HL-60 (cell line): ENCODE data around the gene COL4A2.

Experiments
- DNase-seq, 2 experiments: peaks; one replicate each; pipeline ENCODE4 v3.0.0-alpha.2; 2010 to 2020; ENCODE audit warnings: low read depth in 1 of 2, low spot score in 1 of 2
- H3K27ac ChIP-seq: fragments of 250-450 bp; sonication (Bioruptor Pico); replicated peaks from 2 replicates; pipeline ENCODE4 v1.5.1; 2020; ENCODE audit warnings: mild to moderate bottlenecking, moderate library complexity
- H3K27me3 ChIP-seq: fragments of 250-450 bp; sonication (Bioruptor Pico); 2 replicates; pipeline ENCODE4 v1.5.1; 2021; ENCODE audit warnings: mild to moderate bottlenecking, moderate library complexity; ENCODE audit not compliant: insufficient read depth, poor library complexity, severe bottlenecking
- H3K4me3 ChIP-seq: replicated peaks from 2 replicates; pipeline ENCODE4 v1.5.1; 2011; ENCODE audit warnings: mild to moderate bottlenecking, control low read depth, low read length; ENCODE audit not compliant: insufficient read depth
- GABPA ChIP-seq: IDR thresholded peaks from 2 replicates; pipeline ENCODE4 v1.6.1; 2012; ENCODE audit warnings: low read depth
- POLR2AphosphoS5 ChIP-seq: IDR thresholded peaks from 2 replicates; pipeline ENCODE4 v1.6.1; 2012; ENCODE audit warnings: low read depth
- REST ChIP-seq: IDR thresholded peaks from 2 replicates; pipeline ENCODE4 v1.6.1; 2012; ENCODE audit warnings: low read depth; ENCODE audit not compliant: insufficient replicate concordance
- SPI1 ChIP-seq: IDR thresholded peaks from 2 replicates; pipeline ENCODE4 v1.6.1; 2012; ENCODE audit warnings: low read depth, mild to moderate bottlenecking, borderline replicate concordance
- TF ChIP-seq, protein P1 (sequence below): IDR thresholded peaks from one replicate; pipeline ENCODE4 v1.5.1; 2011; ENCODE audit warnings: low read length, control low read depth, inconsistent platforms; ENCODE audit not compliant: insufficient read depth

The COL4A2 gene

DNA sequence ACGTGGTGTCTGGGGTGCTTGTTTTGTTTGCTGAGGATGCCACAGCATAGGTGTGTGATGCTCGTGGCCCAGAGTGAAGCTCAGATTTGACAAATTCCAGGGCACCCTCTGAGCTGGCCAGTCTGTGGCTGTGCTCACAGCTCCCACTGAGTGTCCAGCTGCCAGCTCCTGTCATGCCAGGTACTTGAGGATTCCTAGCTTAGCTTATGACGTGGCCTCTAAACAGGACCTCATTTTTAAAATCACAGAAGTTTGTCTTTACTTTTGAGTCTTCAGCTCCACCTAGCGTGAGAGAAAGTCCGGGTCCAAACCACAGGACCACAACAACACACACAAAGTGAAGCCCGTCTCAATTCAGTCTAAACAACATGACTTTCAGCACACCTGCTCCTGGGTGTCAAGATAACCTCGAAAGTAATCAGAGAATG, 137.2 kb downstream of the COL4A2 start:
- Histone ChIP-seq H3K27ac (no peak overlapping the region), H3K27me3 (peaks cover 9% of the 10 kb centered on the region), H3K4me3 (no peak overlapping the region)
- DNase-seq, result no peak
- TF ChIP-seq SPI1 (no peak), GABPA (no peak), REST (no peak), POLR2AphosphoS5 (no peak)
- TF ChIP-seq, protein P1, sequence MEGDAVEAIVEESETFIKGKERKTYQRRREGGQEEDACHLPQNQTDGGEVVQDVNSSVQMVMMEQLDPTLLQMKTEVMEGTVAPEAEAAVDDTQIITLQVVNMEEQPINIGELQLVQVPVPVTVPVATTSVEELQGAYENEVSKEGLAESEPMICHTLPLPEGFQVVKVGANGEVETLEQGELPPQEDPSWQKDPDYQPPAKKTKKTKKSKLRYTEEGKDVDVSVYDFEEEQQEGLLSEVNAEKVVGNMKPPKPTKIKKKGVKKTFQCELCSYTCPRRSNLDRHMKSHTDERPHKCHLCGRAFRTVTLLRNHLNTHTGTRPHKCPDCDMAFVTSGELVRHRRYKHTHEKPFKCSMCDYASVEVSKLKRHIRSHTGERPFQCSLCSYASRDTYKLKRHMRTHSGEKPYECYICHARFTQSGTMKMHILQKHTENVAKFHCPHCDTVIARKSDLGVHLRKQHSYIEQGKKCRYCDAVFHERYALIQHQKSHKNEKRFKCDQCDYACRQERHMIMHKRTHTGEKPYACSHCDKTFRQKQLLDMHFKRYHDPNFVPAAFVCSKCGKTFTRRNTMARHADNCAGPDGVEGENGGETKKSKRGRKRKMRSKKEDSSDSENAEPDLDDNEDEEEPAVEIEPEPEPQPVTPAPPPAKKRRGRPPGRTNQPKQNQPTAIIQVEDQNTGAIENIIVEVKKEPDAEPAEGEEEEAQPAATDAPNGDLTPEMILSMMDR, result no peak

DNA sequence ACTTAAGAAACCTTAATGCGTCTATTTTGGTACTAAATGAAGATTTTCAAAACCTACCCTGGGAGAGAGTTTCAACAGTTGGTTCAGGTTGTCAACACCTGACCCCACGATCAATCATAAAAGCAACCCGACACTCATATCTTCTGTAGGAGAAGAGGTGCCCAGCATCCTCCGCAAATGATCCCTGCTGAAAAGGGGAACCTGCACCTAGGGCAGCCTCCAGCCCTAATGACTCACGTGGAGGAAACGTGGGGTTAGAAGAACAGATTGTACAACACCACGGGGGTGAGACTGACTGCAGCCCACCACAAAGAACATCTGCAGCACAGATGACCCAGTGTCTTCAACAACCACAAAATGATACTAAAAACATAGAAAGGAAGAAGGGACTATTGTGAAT, 138.1 kb downstream of the COL4A2 start:
- Histone ChIP-seq H3K4me3 (no peak overlapping the region), H3K27me3 (peaks cover 9% of the 10 kb centered on the region), H3K27ac (no peak overlapping the region)
- TF ChIP-seq SPI1 (peak; percentile 67; the same call in 1 of the 2 replicates), REST (no peak), POLR2AphosphoS5 (peak; percentile 28; the same call in 1 of the 2 replicates)
- peak in 1 of 2 experiments; percentile 72 for DNase-seq

- Histone ChIP-seq H3K27ac (no peak overlapping the region), H3K4me3 (no peak overlapping the region), H3K27me3 (peaks cover 9% of the 10 kb centered on the region)
- no peak for DNase-seq
- TF ChIP-seq GABPA (no peak), REST (no peak), SPI1 (no peak), POLR2AphosphoS5 (no peak)
- TF ChIP-seq, protein P1, result no peak
These were observed 138.9 kb downstream of the COL4A2 start for GRCh38 chr13:110445722-110446574.
